Stimulated activated CD4-positive, alpha-beta T cell treated with anti-CD3 and anti-CD28 coated beads, Interleukin-15, amount 100 ng/mL, for 24 hours (primary cell): ENCODE measurements around the gene GOLGA6A.

Experiments used
- DNase-seq: peaks from one replicate; pipeline ENCODE4 v3.0.0-alpha.2; 2020

The GOLGA6A gene

DNA sequence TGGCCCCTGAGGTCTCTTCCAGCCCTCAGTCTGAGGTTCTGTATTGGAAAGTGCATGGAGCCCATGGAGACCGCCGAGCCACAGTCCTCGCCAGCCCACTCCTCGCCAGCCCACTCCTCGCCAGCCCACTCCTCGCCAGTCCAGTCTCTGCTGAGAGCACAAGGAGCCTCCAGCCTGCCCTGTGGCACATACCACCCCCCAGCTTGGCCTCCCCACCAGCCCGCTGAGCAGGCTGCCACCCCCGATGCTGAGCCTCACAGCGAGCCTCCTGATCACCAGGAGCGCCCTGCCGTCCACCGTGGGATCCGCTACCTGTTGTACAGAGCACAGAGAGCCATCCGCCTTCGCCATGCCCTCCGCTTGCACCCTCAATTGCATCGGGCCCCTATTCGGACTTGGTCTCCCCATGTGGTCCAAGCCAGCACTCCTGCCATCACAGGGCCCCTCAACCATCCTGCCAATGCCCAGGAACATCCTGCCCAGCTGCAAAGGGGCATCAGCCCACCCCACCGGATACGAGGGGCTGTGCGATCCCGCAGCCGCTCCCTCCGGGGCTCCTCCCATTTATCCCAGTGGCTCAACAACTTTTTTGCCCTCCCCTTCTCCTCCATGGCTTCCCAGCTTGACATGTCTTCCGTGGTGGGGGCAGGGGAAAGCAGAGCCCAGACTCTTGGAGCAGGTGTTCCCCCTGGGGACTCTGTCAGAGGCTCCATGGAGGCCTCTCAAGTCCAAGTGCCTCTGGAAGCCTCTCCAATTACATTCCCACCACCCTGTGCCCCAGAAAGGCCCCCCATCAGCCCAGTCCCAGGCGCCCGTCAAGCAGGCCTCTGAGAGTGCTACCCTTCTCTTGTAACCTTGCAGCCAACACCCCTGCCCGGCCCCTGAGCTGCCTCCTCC, 47.0 kb downstream of the GOLGA6A start:
- DNase-seq = no peak

DNA sequence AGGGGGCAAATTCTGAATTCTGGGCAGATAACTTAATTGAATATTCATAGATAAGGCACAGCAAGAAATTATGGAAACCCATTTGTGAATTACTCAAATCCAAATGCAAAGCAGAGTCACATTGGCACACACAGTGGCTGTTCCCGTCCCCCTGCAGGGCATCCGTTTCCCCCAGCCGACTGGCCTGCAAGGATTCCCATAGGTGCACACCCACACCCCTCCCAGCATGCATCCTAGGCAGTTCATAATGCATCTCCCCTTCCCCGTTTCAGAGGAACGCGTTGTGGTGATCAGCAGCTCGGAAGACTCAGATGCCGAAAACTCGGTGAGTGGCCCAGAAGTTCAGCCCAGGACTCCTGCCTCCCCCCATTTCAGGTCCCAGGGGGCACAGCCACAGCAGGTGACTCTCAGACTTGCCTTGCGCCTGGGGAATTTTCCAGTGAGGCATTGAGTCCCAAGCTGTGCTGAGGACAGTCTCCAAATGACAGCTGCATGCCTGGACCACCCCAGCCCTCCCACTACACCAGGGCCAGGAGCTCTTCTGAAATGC, 48.1 kb downstream of the GOLGA6A start:
- DNase-seq = no peak

DNA sequence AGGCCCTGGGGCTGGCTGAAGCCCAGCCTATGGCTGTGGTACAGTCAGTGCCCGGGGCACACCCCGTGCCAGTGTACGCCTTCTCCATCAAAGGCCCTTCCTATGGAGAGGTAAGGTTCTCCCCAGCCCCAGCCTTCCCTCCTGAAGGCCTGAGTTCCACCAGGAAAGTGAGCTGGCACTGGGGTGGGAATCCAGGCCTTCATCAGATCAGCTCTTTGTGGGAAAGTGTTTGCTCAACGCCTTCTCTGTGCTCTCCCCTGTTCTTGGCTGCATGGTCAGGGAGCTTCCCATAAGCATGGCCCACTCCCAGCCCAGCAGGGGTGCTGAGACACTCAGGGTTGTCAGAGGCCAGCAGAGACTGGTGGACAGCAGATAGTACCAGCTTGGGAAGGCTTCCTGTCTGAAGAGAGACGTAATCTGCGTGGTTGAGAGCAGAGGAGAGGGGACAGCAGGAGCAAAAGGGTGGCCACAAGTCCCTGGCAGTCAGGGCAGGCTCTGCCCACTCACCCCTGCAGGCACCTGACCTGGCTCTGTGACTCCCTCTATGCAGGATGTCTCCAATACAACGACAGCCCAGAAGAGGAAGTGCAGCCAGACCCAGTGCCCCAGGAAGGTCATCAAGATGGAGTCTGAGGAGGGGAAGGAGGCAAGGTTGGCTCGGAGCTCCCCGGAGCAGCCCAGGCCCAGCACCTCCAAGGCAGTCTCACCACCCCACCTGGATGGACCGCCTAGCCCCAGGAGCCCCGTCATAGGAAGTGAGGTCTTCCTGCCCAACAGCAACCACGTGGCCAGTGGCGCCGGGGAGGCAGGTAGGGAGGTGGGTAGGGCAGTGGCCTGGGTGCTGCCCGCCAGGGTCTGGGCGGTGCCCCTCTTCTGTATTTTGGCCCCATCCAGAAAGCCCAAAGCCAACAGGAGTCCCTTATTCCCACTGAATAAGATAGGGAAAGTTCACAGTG, 49.5 kb downstream of the GOLGA6A start:
- no peak for DNase-seq

GRCh38 chr15:74032046-74032445, 50.3 kb downstream of the GOLGA6A start:
- DNase-seq = no peak

- DNase-seq = no peak
Measured at GRCh38 chr15:74028646-74029045, 53.7 kb downstream of the GOLGA6A start.

DNA sequence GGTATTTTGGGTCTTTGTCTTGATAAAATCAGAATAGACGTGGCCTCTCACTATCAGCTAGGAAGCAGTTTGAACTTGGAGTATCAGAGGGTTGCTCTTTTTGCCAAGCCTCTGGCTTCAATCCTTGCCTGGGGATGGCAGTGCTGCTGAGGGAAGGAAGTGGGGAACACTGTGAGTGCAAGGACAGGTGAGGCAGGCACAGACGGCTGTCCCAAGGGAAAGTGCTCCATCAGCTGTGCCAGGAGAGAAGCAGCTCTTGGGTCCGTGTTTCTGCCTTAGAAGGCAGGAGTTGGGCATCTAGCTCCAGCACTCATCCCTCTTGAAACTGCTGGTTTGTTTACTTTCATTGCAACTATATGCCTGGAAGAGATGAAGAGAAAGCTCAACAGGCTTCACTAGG, 54.7 kb downstream of the GOLGA6A start:
- DNase-seq = no peak

- DNase-seq = no peak
Measured at GRCh38 chr15:74025436-74025835, 56.9 kb downstream of the GOLGA6A start.

GRCh38 chr15:74024687-74025086, 57.7 kb downstream of the GOLGA6A start:
- no peak for DNase-seq

DNA sequence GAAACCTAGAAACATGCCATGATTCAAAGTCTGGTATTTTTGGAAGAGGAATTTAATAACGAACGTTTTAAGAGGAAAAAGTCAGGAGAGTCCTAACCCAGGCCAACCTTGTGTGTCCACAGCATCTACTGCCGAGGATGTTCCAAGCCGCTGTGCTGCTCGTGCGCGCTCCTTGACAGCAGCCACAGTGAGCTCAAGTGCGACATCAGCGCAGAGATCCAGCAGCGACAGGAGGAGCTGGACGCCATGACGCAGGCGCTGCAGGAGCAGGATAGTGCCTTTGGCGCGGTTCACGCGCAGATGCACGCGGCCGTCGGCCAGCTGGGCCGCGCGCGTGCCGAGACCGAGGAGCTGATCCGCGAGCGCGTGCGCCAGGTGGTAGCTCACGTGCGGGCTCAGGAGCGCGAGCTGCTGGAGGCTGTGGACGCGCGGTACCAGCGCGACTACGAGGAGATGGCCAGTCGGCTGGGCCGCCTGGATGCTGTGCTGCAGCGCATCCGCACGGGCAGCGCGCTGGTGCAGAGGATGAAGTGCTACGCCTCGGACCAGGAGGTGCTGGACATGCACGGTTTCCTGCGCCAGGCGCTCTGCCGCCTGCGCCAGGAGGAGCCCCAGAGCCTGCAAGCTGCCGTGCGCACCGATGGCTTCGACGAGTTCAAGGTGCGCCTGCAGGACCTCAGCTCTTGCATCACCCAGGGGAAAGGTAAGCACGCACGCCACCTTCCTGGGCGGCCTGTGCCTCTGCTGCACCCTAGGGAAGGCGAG, 59.5 kb downstream of the GOLGA6A start:
- no peak for DNase-seq
